GM19043 (cell line): ENCODE results near the gene GAS6.

ENCODE experiments used
- ATAC-seq: cut with Tn5 transposase; IDR thresholded peaks from one replicate; pipeline ENCODE4 v1.9.1; 2021; ENCODE audit warnings: low read depth; ENCODE audit not compliant: unreplicated experiment

Gene GAS6

GRCh38 chr13:113813070-113813748 lies 50.7 kb downstream of the GAS6 start:
- no peak for ATAC-seq

- no peak for ATAC-seq
Measured at GRCh38 chr13:113812178-113813040, 51.5 kb downstream of the GAS6 start.

- ATAC-seq, result no peak
Measured at GRCh38 chr13:113811081-113811928, 52.6 kb downstream of the GAS6 start.

- no peak for ATAC-seq
Measured at GRCh38 chr13:113810640-113811039, 53.2 kb downstream of the GAS6 start.

- ATAC-seq, result no peak
Measured at GRCh38 chr13:113809934-113810333, 53.9 kb downstream of the GAS6 start.

- no peak for ATAC-seq
Measured at GRCh38 chr13:113808058-113808834, 55.6 kb downstream of the GAS6 start.

GRCh38 chr13:113806526-113806925 lies 57.4 kb downstream of the GAS6 start:
- ATAC-seq, result no peak

- ATAC-seq, result no peak
Measured at GRCh38 chr13:113806104-113806471, 57.8 kb downstream of the GAS6 start.

GRCh38 chr13:113805431-113806103 lies 58.3 kb downstream of the GAS6 start:
- ATAC-seq, result no peak

- ATAC-seq, result no peak
Measured at GRCh38 chr13:113804703-113805430, 59.0 kb downstream of the GAS6 start.

- no peak for ATAC-seq
Measured at GRCh38 chr13:113804017-113804702, 59.7 kb downstream of the GAS6 start.

GRCh38 chr13:113803409-113804016 lies 60.4 kb downstream of the GAS6 start:
- no peak for ATAC-seq

GRCh38 chr13:113802761-113803160 lies 61.1 kb downstream of the GAS6 start:
- no peak for ATAC-seq

- no peak for ATAC-seq
Measured at GRCh38 chr13:113802090-113802531, 61.8 kb downstream of the GAS6 start.

GRCh38 chr13:113801289-113801961 lies 62.5 kb downstream of the GAS6 start:
- ATAC-seq, result no peak

GRCh38 chr13:113800576-113800926 lies 63.3 kb downstream of the GAS6 start:
- ATAC-seq, result no peak

GRCh38 chr13:113798200-113798811 lies 65.6 kb downstream of the GAS6 start:
- no peak for ATAC-seq
